Muscle of back (tissue), 11 donors: ENCODE results near the gene TAX1BP3. TPM values are rescaled to one million over a fixed set of nuclear protein-coding genes. Genes with fewer than 3 reads are reported as not detected.

ENCODE experiments used
- DNase-seq, 3 donors: peaks; one replicate each; pipeline versions ENCODE4 v3.0.0 to v3.0.0-alpha.2; 2013
- polyA plus RNA-seq, 10 donors: library from polyadenylated mRNA; unstranded; fragments of 120-200 nt; gene quantifications; one replicate each; pipeline ENCODE4 v1.2.1, GENCODE V29; 2013; ENCODE audit not compliant: insufficient read length in 10 of 10

The TAX1BP3 gene
- polyA plus RNA-seq, 10 donors: 39.9 to 87.0 (median 57.2) TPM

DNA sequence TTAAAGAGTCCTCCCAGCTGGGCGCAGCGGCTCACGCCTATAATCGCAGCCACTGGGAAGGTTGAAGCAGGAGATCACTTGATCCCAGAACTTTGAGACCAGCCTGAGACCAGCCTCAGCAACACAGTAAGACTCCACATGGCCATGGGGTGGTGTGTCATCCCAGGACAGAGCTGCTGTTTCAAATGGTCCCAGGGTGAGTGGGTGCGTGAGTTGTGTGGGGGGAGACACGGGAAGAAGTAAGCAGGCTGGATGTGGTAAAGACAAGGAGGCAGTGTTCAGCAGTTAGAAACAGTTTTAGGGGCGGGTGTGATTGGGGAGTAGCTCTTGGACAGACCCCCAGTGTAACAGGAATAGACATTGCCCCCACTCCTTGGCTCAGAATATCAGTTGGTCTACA lies 36.1 kb downstream of the TAX1BP3 start:
- no peak for DNase-seq

DNA sequence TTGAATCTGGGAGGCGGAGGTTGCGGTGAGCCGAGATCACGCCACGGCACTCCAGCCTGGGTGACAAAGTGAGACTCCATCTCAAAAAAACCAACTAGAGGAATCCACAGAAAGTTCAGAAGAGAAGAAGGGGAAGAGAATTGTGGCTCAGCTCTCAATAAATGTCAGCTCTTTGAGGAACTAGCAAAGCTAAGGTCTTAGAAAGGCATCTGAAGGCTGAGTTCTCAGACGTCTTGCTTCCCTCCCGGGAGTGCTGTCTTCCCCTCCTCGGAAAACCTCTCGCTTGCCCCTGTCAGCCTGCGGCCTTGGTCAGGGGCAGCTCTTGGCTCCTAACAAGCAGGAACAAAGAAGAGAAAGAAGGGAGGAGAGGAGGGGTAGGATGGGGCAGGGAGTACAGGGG lies 37.6 kb downstream of the TAX1BP3 start:
- no peak for DNase-seq

DNA sequence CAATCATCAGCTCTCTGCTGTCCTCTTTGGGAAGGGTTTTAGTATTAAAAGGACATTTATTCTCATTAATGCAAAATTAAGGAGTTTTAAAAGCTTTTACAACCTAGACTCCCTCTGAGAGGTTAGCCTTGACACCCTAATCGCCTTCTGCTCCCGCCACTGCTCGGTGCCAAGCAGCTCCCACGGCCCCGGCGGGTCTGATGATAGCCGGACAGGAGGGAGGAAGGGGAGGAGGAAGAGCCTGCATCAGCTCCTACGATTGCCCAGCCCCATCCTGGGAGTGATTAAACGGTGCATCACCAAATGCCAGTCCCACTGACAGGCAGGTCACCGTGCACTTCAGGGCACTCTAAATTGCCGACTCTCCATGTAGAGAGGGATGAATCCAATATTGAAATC lies 40.6 kb downstream of the TAX1BP3 start:
- no peak for DNase-seq

DNA sequence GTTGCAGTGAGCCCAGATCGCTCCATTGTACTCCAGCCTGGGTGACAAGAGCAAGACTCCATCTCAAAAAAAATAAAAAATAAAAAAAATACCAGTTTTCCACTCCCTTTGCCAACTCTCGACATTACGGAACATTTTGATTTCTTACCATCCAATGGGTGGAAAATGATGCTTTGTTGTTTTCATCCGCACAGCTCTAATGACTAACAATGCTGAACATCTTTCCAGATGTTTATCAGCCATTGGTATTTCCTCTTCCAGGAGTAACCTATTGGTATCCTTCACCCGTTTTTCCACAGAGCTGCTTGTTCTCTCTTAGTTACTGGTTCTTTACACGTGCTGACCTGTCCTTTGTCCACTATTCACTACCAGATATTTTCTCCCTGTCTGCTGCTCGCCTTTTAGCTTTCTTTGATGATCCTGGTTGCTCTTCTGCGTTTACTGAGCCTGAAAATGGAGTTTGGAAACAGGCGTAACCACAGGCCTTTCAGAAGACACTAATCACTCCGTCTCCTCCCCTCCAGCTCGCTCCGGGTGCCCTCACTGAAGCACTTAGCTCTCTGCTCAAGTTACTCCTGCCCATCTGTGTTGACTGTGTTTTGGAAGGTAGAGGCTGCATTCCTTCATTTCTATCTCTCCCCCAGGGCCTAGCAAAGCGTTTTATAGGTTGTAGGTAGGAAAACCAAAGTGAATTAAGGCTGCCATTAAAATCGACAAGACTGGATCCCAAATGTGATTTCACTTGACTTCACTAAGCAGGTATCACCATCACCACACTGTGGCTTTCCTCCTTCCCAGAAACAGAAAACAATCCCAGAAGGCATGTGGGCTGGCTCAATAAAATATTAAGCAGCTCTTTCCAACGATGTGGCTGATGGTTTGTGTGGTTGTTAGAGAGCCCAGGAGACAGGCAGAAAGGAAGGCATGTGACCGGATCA lies 41.3 kb downstream of the TAX1BP3 start:
- no peak for DNase-seq

DNA sequence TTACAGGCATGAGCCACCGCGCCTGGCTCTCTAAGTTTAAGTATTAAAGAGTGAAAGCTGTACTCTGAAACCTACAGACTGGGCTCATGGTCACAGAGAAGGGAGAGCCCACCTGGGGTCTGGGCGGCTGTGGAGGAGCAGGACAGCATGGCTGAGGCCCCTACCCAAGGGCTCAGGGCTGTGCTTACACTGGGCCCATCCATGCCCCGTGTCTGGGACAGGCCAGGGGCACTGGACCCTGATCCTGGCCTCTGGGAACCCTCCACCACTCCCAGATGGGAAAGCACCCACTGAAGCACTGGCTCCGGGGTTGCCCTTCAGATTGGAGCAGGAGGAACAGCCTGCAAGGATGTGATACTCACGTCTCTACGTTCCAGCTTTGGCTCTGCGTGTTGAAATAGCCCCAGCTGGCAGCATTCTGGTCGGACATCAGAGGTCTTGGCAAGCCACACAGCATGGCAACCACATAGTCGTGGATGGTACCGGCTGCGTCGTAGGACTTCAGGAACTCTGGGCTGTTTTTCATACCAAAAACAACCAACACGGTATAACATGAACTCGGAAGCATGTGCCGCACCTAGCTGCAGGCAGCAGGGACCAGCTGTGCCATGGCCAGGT lies 45.3 kb downstream of the TAX1BP3 start:
- no peak for DNase-seq

DNA sequence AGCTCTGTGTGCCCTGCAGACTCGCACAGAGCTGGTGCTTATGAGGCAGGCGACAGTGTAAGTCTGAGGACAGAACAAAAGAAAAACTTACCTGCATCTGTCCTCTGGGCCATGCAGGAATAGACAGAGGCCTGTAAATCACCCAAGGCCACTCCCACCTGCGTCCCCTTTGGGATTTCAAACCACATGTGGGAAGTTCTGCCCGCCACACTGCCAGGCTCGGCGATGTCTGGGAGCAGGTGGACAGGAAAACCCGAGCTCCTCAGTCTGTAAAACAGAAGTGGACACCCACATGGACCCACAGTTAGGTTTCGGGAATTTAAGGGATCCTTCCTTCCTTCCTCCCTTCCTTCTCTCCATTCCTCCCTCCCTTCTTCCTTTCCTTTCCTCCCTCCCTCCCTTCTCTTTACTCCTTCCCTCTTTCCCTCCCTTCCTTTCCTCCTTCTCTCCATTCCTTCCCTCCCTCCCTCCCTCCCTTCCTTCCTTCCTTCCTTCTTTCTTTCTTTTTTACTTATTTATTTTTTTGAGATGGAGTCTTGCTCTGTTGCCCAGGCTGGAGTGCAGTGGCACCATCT lies 47.1 kb downstream of the TAX1BP3 start:
- DNase-seq: no peak

DNA sequence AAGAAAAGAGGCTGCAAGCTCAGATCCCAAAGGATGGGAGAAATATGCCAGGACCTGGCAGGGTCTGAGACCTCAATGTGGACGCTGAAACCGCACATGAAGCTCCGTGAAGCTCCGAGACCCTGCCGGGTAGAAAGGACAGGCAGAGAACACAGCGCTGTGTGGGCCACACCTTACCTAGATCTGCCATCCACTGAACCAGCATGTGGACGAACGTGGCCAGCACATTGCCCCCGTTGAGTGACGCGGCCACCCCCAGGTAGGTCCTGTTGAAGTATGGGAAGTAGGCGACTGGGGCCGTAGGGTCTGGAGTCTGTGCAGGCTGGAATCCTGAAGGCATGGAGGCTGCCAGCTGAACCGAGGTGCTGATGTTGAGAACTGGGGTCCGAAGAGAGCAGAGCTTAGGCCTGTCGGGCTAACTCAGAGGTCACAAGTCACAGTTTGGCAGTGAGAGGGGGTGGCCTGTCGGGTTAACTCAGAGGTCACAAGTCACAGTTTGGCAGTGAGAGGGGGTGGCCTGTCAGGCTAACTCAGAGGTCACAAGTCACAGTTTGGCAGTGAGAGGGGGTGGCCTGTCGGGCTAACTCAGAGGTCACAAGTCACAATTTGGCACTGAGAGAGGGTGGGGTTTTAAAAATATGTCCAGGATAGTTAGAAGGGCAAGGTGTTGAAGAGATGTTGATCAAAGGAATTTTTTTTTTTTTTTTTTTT lies 53.1 kb downstream of the TAX1BP3 start:
- no peak for DNase-seq

DNA sequence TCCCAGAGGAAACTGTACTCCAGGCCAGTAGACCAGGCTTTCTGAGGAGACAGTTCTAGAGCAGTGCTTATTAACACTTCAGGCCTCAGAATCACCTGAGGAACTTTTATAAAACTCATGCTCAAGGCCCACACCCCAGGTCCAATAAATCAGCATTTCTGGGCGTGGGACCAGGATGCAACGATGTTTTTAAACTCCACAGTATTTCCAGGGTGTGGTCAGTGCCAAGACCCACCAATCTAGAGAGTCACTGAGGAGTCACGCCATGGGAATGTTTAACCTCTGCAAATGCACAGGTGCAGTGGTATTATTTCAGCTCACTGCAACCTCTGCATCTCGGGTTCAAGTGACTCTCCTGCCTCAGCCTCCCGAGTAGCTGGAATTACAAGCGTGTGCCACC lies 55.3 kb downstream of the TAX1BP3 start:
- DNase-seq: no peak

Other genes starting within 250 kb of the TAX1BP3 start
- not detected for gene OR1E2, start 234.7 kb downstream of the TAX1BP3 start, polyA plus RNA-seq
- gene SPATA22, start 196.8 kb downstream of the TAX1BP3 start, polyA plus RNA-seq: 1 to 10 TPM in 1 of 10 donors, under 1 TPM in 8, not detected in 1; 0.08 to 1.2 (median 0.63) TPM
- 1 to 10 TPM; 2.6 to 6.7 (median 4.1) TPM for gene ASPA, start 192.6 kb downstream of the TAX1BP3 start, polyA plus RNA-seq
- gene TRPV3, start 110.8 kb downstream of the TAX1BP3 start, polyA plus RNA-seq: 1 to 10 TPM; 1.0 to 2.3 (median 1.5) TPM
- 1 to 10 TPM; 3.2 to 8.8 (median 4.8) TPM for gene TRPV1, start 59.2 kb downstream of the TAX1BP3 start, polyA plus RNA-seq
- gene SHPK, start 32.3 kb downstream of the TAX1BP3 start, polyA plus RNA-seq: 10 to 100 TPM in 1 of 10 donors, 1 to 10 TPM in 9; 4.6 to 10.7 (median 7.3) TPM
- gene CTNS, start 31.8 kb downstream of the TAX1BP3 start, polyA plus RNA-seq: 10 to 100 TPM in 3 of 10 donors, 1 to 10 TPM in 7; 7.2 to 11.7 (median 8.6) TPM
- 10 to 100 TPM; 25.9 to 46.3 (median 34.4) TPM for gene EMC6, start 234 bp upstream of the TAX1BP3 start, polyA plus RNA-seq
- gene P2RX5, start 27.6 kb upstream of the TAX1BP3 start, polyA plus RNA-seq: 10 to 100 TPM; 18.0 to 33.5 (median 26.4) TPM
- 1 to 10 TPM; 4.1 to 7.2 (median 5.7) TPM for gene HASPIN, start 55.3 kb upstream of the TAX1BP3 start, polyA plus RNA-seq
- 10 to 100 TPM; 29.4 to 34.8 (median 33.2) TPM for gene ITGAE, start 132.6 kb upstream of the TAX1BP3 start, polyA plus RNA-seq
- 10 to 100 TPM; 44.9 to 85.9 (median 57.3) TPM for gene NCBP3, start 177.7 kb upstream of the TAX1BP3 start, polyA plus RNA-seq
- gene CAMKK1, start 224.5 kb upstream of the TAX1BP3 start, polyA plus RNA-seq: 1 to 10 TPM; 5.4 to 7.5 (median 6.7) TPM
- 1 to 10 TPM; 1.6 to 4.5 (median 2.5) TPM for gene P2RX1, start 247.9 kb upstream of the TAX1BP3 start, polyA plus RNA-seq